A549 (cell line): ENCODE measurements around the gene ELOVL2. TPM values are rescaled to one million over a fixed set of nuclear protein-coding genes. Genes with fewer than 3 reads are reported as not detected.
"Not testable (repeated sequence)": the region's sequence is repeated elsewhere in the genome, so short reads cannot be mapped to it uniquely, and the experiment has no call there.

Experiments used
- ATAC-seq, 2 experiments: fragments of 200-7000 bp in 1 of 2; fragments of >200 bp in 1 of 2; cut with Nextera tagmentation in 1 of 2; cut with Tn5 transposase in 1 of 2; 3 replicates each; pipeline versions ENCODE4 v1.8.0 to v1.9.1; 2018 to 2020; ENCODE audit warnings: mild to moderate bottlenecking in 1 of 2, moderate library complexity in 1 of 2
- CTCF ChIA-PET: fragments of 300-600 bp; sonication (Branson Sonifier 250); formaldehyde crosslinking; extraction: SDS; loops from one replicate; lab custom pipeline; 2021; ENCODE audit warnings: antibody characterized with exemption, inconsistent platforms; lab: Yijun Ruan, JAX
- POLR2A ChIA-PET: fragments of 350-600 bp; formaldehyde crosslinking; extraction: SDS; loops from one replicate; lab custom pipeline; 2021; ENCODE audit warnings: antibody characterized with exemption, inconsistent platforms; lab: Yijun Ruan, JAX
- DNase-seq, 2 experiments: peaks; one replicate each; pipeline versions ENCODE4 v3.0.0 to v3.0.0-alpha.2; 2011 to 2016; ENCODE audit warnings: low read depth in 1 of 2, low spot score in 1 of 2
- FAIRE-seq: peaks from 2 replicates; lab custom pipeline; 2011; peaks lifted over from hg19 to GRCh38; lab: Jason Lieb, UNC
- H3K27ac ChIP-seq, 2 experiments: fragments of >200 bp; sonication (Bioruptor Twin); formaldehyde crosslinking; 3 replicates each; pipeline ENCODE4 v1.5.1; 2016 to 2017
- H3K4me1 ChIP-seq: fragments of >200 bp; sonication (Bioruptor Twin); formaldehyde crosslinking; 3 replicates; pipeline ENCODE4 v1.6.1; 2016
- H3K4me2 ChIP-seq: fragments of >200 bp; sonication (Bioruptor Twin); formaldehyde crosslinking; 3 replicates; pipeline ENCODE4 v1.6.1; 2016
- H3K4me3 ChIP-seq: fragments of >200 bp; sonication (Bioruptor Twin); formaldehyde crosslinking; 3 replicates; pipeline ENCODE4 v1.5.1; 2016
- H3K9me3 ChIP-seq: fragments of >200 bp; sonication (Bioruptor Twin); formaldehyde crosslinking; 3 replicates; pipeline ENCODE4 v1.6.1; 2016
- CBX2 ChIP-seq: fragments of 200-600 bp; sonication (generic); IDR thresholded peaks from 2 replicates; pipeline ENCODE4 v1.6.1; 2016; ENCODE audit warnings: low read depth, mild to moderate bottlenecking, borderline replicate concordance
- CHD2 ChIP-seq: fragments of 150-350 bp; IDR thresholded peaks from 2 replicates; pipeline ENCODE4 v1.6.1; 2014; ENCODE audit warnings: low read length; ENCODE audit not compliant: partially characterized antibody
- EHF ChIP-seq: fragments of 250-450 bp; sonication (Bioruptor Pico); IDR thresholded peaks from 2 replicates; pipeline ENCODE4 v1.5.0; 2020; ENCODE audit warnings: mild to moderate bottlenecking
- FOXS1 ChIP-seq: fragments of 250-450 bp; sonication (Bioruptor Pico); IDR thresholded peaks from 2 replicates; pipeline ENCODE4 v1.5.0; 2020; ENCODE audit warnings: mild to moderate bottlenecking, moderate library complexity
- HOXA7 ChIP-seq: fragments of 250-450 bp; sonication (Bioruptor Pico); IDR thresholded peaks from 2 replicates; pipeline ENCODE4 v1.5.0; 2020; ENCODE audit warnings: mild to moderate bottlenecking, moderate library complexity
- HOXB13 ChIP-seq: fragments of 250-450 bp; sonication (Bioruptor Pico); IDR thresholded peaks from 2 replicates; pipeline ENCODE4 v1.5.0; 2020; ENCODE audit warnings: low read depth, mild to moderate bottlenecking, moderate library complexity
- HOXB5 ChIP-seq: fragments of 250-450 bp; sonication (Bioruptor Pico); IDR thresholded peaks from 2 replicates; pipeline ENCODE4 v1.5.0; 2020; ENCODE audit warnings: mild to moderate bottlenecking, moderate library complexity
- KDM1A ChIP-seq: fragments of 200-600 bp; sonication (generic); IDR thresholded peaks from 2 replicates; pipeline ENCODE4 v1.6.1; 2016; ENCODE audit warnings: low read depth, mild to moderate bottlenecking
- MAZ ChIP-seq: fragments of 150-350 bp; IDR thresholded peaks from 2 replicates; pipeline ENCODE4 v1.6.1; 2014; ENCODE audit warnings: antibody characterized with exemption, low read depth, low read length, borderline replicate concordance
- PHF8 ChIP-seq: fragments of 200-600 bp; sonication (generic); IDR thresholded peaks from 2 replicates; pipeline ENCODE4 v1.6.1; 2016; ENCODE audit warnings: low read depth, mild to moderate bottlenecking, antibody characterized with exemption, moderate library complexity, borderline replicate concordance
- WGBS: methylation state at CpG from one replicate; pipeline ENCODE4 v1.1.6; 2017; ENCODE audit errors: missing lambda C conversion rate; 5-methylcytosine and 5-hydroxymethylcytosine counted together
- polyA plus RNA-seq, 4 experiments: library from polyadenylated mRNA; depleted of rRNA in 3 of 4; stranded (reverse); fragments of >200 nt; fragmentation: RNase III in 1 of 4; extraction: RNeasy Plus Mini Kit Qiagen cat#74134 plus additional on column Dnase treatment in 1 of 4; gene quantifications; 2 replicates in 3 of 4; 3 replicates in 1 of 4; pipeline ENCODE4 v1.2.3, GENCODE V29; 2011 to 2017
- TF ChIP-seq, protein P1 (sequence below): IDR thresholded peaks from 2 replicates; pipeline ENCODE4 v1.6.1; 2012; ENCODE audit warnings: low read depth, borderline replicate concordance
- TF ChIP-seq, protein P2 (sequence below): IDR thresholded peaks from 2 replicates; pipeline ENCODE4 v1.6.1; 2012

ELOVL2 gene
- polyA plus RNA-seq, 2 of the 4 experiments (the other 2 are of a cell fraction), result 12.4 to 15.5 TPM

DNA sequence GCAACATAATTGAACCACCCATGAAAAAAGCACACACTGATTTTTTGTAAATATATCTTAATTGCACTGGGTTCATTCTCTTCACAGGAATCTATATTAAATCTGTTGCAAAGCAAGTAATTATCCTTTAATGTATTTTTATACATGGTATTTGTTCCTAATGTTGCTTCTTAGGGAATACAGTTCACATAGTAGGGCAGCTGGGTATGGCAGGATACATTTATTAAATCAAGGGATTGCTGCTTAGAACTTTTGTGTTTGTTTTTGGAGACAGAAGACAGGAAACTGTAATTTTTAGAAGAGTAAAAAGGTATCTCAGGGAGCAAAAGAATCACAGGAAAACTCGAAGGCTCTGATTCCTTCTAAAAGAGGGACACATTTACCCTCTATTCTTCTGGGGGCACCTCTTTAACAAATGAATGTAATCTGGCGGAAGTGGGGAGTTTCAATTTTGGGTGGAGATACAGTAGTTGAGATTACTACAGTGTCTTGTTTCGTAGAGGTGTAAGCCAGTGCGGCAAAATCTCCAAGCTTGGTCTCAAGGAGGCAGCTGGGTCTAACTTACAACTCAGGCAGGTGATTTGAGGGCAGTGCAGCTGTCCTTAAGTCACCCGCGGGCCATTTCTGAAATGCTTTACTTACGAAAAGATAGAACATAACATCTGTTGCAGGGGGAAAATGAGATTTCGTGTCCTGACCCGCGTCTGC is 48.7 kb upstream of the ELOVL2 start:
- peak overlapping the region; percentile 96 to 98 for H3K27ac ChIP-seq
- CTCF ChIA-PET, result interaction anchor here (0.6 to 3.4 kb wide), 10 partner anchors 9 to 656 kb away, joined by 3 to 13 read pairs (median 3); no protein-coding TSS in a partner anchor
- H3K4me2 ChIP-seq, result peak overlapping the region; percentile 83
- ATAC-seq (peak; percentile 31 to 39; a peak in 4 of 6 replicates), DNase-seq (peak; percentile 41 to 48), FAIRE-seq (no peak)
- POLR2A ChIA-PET, result interaction anchor here (1.1 to 1.3 kb wide), 3 partner anchors 114 to 483 kb away, joined by 3 to 4 read pairs (median 3); no protein-coding TSS in a partner anchor
- H3K4me3 ChIP-seq, result peak overlapping the region; percentile 84
- H3K9me3 ChIP-seq, result no peaks in the 10 kb centered on the region
- H3K4me1 ChIP-seq, result peaks cover 17% of the 10 kb centered on the region; the same call in 2 of the 3 replicates
- WGBS, result 6% methylated on average over 10 of the region's 10 CpGs
- TF ChIP-seq, protein P1, sequence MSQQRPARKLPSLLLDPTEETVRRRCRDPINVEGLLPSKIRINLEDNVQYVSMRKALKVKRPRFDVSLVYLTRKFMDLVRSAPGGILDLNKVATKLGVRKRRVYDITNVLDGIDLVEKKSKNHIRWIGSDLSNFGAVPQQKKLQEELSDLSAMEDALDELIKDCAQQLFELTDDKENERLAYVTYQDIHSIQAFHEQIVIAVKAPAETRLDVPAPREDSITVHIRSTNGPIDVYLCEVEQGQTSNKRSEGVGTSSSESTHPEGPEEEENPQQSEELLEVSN, result no peak
- no peak for TF ChIP-seq CHD2
- TF ChIP-seq, protein P2, sequence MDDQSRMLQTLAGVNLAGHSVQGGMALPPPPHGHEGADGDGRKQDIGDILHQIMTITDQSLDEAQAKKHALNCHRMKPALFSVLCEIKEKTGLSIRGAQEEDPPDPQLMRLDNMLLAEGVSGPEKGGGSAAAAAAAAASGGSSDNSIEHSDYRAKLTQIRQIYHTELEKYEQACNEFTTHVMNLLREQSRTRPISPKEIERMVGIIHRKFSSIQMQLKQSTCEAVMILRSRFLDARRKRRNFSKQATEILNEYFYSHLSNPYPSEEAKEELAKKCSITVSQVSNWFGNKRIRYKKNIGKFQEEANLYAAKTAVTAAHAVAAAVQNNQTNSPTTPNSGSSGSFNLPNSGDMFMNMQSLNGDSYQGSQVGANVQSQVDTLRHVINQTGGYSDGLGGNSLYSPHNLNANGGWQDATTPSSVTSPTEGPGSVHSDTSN, result no peak
- TF ChIP-seq HOXB5 (CRISPR knock-in tag), result no peak
- no peak for TF ChIP-seq FOXS1 (CRISPR knock-in tag)
- TF ChIP-seq, all 56 proteins: peak for 0

DNA sequence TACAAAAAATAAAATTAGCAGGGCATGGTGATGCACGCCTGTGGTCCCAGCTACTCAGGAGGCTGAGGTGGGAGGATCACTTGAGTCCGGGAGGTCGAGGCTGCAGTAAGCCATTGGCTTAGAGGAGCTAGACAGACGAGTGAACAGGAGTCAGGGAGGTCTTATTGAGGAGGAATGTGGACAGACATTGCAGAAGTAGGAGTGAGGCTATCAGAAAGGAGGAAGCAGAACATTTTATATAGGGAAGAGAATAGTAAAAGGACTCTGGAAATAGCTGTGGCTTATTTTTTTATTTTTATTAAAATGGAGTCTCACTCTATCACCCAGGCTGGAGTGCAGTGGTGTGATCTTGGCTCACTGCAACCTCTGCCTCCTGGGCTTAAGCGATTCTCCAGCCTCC is 47.0 kb upstream of the ELOVL2 start:
- CTCF ChIA-PET, result interaction anchor here (0.7 to 3.4 kb wide), 2 partner anchors 22 to 405 kb away, joined by 3 to 13 read pairs; no protein-coding TSS in a partner anchor

DNA sequence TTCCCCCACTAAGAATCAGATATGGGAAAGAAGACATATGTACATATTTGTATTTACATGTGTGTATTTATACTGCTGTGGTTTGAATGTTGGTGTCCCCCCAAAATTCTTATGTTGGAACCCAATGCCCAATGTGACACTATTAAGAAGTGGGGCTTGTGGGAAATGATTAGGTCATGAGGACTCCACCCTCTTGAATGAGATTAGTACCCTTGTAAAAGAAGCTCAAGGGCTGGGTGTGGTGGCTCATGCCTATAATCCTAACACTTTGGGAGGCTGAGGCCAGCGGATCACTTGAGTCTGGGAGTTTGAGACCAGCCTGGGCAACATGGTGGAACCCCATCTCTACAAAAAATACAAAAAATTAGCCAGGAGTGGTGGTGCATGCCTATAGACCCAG is 45.6 kb upstream of the ELOVL2 start:
- no peak for FAIRE-seq

More for the DNA sequence above, 47.0 kb upstream of the ELOVL2 start:
- 88% methylated on average over 5 of the region's 5 CpGs for WGBS
- DNase-seq, FAIRE-seq, H3K27ac ChIP-seq, POLR2A ChIA-PET, H3K4me2 ChIP-seq, H3K4me3 ChIP-seq, H3K9me3 ChIP-seq, ATAC-seq: not testable (repeated sequence)
- H3K4me1 ChIP-seq, result peaks cover 10% of the 10 kb centered on the region; the same call in 2 of the 3 replicates

DNA sequence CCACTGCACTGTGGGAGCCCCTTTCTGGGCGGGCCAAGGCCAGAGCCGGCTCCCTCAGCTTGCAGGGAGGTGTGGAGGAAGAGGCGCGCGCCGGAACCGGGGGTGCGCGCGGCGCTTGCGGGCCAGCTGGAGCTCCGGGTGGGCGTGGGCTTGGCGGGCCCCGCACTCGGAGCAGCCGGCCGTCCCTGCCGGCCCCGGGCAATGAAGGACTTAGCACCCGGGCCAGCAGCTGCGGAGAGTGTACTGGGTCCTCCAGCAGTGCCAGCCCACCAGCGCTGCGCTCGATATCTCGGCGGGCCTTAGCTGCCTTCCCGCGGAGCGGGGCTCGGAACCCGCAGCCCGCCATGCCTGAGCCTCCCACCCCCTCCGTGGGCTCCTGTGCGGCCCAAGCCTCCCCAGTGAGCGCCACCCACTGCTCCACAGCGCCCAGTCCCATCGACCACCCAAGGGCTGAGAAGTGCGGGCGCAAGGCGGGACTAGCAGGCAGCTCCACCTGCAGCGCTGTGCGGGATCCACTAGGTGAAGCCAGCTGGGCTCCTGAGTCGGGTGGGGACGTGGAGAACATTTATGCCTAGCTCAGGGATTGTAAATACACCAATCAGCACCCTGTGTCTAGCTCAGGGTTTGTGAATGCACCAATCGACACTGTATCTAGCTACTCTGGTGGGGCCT is 43.2 kb upstream of the ELOVL2 start:
- ATAC-seq, FAIRE-seq, H3K4me2 ChIP-seq, H3K4me1 ChIP-seq, H3K27ac ChIP-seq, H3K9me3 ChIP-seq, H3K4me3 ChIP-seq, POLR2A ChIA-PET, DNase-seq: not testable (repeated sequence)
- CTCF ChIA-PET, result interaction anchor here (1.3 to 1.6 kb wide), 2 partner anchors 19 to 489 kb away, joined by 4 to 5 read pairs; no protein-coding TSS in a partner anchor
- WGBS, result 48% methylated on average over 3 of the region's 47 CpGs

More for the DNA sequence above, 45.6 kb upstream of the ELOVL2 start:
- H3K4me2 ChIP-seq, result no peak overlapping the region
- 0 out of 3 replicates have a peak, but pooled peaks cover 5% of the 10 kb centered on the region for H3K4me1 ChIP-seq
- no peak overlapping the region for H3K27ac ChIP-seq
- no peak for DNase-seq
- ChIA-PET POLR2A (no interaction called here), CTCF (no interaction called here)
- 75% methylated on average over 1 of the region's 1 CpG for WGBS
- no peak overlapping the region for H3K4me3 ChIP-seq
- no peak for TF ChIP-seq KDM1A
- TF ChIP-seq HOXB13 (CRISPR knock-in tag), result no peak
- no peak for TF ChIP-seq FOXS1 (CRISPR knock-in tag)
- TF ChIP-seq EHF (CRISPR knock-in tag), result no peak
- TF ChIP-seq MAZ, result no peak
- no peak for TF ChIP-seq HOXA7 (CRISPR knock-in tag)
- no peak for TF ChIP-seq PHF8
- no peak for TF ChIP-seq CBX2
- H3K9me3 ChIP-seq, result no peaks in the 10 kb centered on the region
- no peak for ATAC-seq
